Mesenteric fat pad (tissue), 1 donor: ENCODE results near the gene TH. TPM values are rescaled to one million over a fixed set of nuclear protein-coding genes. Genes with fewer than 3 reads are reported as not detected.

ENCODE experiments used
- DNase-seq: peaks from one replicate; pipeline ENCODE4 v3.0.0-alpha.2; 2020; ENCODE audit warnings: low spot score
- long read RNA-seq: library from polyadenylated mRNA; unstranded; transcript quantifications from one replicate; pipeline ENCODE4 v2.0.0, GENCODE V29; 2020
- total RNA-seq: library from RNA; stranded (reverse); fragmentation: NEBNext Ultra II Directional; extraction: Animal tissue kit (Norgen Biotek cat#: 25700); gene quantifications from one replicate; pipeline ENCODE4 v1.2.1, GENCODE V29; 2021
- donor health status: DM: yes; HTN: yes; CAD: no.

TH gene
- total RNA-seq: not detected
- long read RNA-seq: 0 reads

DNA sequence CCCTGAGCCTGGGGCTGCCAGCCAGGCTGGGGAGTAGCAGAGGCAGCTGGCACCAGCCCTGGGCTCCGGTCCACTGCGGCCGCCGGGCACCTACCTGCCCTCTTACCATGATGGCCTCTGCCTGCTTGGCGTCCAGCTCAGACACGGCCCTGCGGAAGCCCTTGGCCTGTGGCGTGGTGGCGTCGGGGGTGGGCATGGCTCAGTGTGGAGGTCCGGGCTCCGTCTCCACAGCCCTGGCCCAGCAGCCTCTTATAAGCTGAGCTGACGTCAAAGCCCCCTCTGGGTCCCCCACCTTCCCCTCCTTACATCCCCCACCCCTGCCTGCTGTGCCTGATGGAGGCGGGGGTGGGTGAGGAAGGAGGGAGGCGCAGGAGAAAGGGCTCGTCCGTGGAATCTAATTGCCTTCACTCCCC, at the start of gene TH:
TSS of gene TH (minus strand) at position 225 of the 413 bp plus-strand sequence. CDS start at position 196, 29 bp downstream.
- DNase-seq: no peak

DNA sequence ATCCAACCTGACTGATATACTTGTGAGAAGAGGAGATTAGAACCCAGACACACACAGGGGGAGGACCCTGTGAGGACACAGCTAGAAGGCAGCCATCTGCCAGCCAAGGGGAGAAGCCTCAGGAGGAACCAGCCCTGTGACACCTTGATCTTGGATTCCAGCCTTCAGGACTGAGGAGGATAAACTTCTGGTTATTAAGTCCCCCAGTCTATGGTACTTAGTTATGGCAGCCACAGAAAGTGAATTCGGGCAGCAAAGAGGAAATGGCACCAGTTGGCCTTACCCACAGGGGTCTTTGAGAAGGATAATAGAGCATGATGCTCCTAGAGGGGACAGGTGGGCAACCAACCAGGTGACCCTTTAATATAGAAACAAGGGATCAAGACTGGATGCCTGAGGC, 49.4 kb upstream of the TH start:
- DNase-seq: no peak

DNA sequence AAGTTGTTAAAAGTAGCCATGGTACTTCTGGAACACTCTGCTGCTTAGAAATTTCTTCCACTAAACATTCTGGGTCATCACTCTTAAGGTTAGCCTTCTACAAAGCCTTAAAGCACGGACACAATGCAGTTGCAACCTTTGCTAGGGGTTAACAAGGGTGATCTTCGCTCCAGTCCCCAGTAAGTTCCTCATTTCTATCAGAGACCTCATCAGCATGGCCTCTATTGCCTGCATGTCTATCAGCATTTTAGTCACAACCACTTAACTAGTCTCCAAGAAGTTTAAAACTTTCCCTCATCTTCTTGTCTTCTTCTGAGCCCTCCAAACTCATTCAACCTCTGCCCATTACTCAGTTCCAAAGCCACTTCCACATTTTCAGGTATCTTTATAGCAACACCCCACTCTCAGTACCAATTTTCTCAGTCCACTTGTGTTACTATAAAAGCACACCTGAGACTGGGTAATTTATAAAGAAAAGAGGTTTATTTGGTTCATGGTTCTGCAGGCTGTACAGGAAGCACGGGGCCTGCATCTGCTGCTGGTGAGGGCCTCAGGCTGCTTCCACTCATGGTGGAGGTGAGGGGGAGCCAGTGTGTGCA, 48.7 kb upstream of the TH start:
- no peak for DNase-seq

DNA sequence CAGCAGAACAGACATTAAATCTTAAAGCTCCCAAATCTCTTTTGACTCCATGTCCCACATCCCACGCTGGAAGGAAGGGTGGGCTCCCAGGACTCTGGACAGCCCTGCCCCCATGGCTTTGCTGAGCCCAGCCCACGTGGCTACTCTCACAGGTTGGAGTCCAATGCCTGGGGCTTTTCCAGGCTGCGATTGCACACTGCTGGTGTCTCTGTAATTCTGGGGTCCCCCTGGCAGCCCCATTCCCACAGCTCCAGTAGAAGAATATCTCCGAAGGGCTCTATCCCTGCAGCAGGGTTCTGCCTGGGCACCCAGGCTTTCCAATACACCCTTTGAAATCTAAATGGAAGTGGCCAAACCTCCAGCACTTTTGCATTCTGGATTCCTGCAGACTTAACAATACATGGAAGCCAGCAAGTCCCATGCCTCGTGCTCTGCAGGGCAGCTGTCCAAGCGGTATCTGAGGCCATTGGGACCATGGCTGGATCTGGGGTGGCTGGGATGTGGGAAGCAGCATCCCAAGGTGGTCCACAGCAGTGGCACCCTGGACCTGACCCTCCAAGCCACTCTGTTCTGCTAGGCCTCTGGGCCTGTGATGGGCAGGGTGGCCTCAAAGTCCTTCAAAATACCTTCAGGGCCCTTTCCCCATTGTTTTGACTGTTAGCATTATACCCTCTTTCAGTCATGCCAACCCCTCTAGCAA, 47.9 kb upstream of the TH start:
- peak; percentile 77 for DNase-seq

DNA sequence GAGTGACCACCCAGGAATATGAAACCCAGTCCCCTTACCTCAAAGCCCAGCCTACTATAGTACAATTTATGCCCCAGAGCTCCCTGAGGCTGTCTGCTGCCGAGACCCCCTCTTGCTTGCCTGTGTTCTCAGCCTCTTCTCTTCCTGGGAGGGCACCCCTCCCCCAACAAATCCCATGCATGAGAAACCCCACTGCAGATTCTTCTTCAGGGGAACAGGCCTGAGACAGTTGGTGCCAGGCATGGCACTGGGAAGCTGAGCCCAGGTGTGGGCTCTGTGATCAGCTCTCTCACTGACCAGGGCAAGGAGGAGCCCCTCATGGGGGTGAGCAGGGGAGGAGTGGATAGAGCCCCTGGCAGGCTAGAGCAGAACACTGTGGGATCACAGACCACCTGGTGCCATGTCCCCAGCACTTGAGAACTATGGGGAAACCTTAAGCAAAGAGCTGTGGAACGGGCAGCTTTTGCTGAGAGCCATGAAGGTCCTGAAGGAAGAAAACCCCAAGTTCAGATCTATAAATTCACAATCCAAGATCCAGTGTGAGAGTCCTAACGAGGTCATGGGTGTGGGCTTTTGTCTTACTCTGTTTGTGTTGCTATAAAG, 46.5 kb upstream of the TH start:
- peak; percentile 55 for DNase-seq

DNA sequence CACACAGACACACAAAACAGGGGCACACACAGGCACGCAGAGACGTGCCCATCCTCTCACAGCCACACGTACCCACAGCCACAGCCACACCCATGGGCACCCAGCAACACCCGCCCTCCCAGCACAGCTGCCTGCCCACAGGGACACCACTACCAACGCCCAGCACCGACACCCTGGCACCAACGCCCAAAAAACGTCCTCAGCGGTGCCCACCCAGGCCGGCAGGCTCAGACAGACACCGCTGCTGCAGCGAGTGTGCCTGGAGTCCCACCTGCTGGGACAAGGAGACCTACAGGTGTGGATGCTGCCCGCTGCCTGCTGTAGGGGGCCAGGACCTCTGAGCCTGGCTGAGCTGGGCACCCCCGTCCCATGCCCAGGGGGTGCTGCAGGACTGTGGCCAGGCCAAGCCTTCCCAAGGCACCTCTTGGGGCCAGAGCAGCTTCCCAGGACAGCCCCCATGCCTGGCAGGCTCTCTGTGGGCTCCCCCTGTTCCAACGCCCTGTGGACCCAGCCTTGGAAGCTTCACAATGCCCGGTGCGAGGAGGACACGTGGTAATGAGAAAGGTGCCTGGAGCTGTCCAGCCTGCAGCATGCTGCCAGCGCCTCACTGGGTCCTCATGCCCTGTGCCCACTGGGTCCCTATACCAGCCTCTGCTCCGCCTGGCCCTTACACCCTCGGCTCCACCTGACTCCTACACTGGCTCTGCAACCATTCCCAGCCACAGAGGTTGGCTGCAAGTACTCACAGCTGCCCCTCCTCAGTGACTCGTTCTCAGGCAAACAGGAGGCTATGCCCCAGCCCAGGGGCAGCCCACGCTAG, 45.8 kb upstream of the TH start:
- DNase-seq: peak; percentile 65

DNA sequence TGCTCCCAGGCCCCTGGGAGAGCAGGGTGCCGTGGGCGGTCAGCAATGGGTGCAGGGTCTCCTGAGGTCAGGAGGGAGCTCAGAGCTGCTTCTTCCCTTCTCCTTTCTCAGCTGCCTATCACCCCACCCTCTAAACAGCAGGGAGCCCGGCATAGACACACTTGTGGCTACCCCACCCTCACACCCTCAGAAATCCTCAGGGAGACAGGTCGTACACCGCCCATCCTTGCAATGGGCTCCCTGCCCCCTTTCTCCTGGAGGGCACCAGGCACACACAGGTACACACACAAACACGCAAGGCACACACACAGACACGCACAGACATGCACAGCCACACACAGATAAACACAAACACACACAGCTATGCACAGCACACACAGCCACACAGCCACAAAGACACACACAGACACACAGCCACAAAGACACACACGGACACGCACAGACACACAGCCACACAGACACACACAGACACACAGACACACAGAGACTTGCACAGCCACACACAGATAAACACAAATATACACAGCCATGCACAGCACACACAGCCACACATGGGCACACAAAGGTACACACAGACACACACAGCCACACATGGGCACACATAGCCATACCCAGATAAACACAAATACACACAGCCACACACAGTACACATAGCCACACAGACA, 44.9 kb upstream of the TH start:
- DNase-seq: peak; percentile 82

DNA sequence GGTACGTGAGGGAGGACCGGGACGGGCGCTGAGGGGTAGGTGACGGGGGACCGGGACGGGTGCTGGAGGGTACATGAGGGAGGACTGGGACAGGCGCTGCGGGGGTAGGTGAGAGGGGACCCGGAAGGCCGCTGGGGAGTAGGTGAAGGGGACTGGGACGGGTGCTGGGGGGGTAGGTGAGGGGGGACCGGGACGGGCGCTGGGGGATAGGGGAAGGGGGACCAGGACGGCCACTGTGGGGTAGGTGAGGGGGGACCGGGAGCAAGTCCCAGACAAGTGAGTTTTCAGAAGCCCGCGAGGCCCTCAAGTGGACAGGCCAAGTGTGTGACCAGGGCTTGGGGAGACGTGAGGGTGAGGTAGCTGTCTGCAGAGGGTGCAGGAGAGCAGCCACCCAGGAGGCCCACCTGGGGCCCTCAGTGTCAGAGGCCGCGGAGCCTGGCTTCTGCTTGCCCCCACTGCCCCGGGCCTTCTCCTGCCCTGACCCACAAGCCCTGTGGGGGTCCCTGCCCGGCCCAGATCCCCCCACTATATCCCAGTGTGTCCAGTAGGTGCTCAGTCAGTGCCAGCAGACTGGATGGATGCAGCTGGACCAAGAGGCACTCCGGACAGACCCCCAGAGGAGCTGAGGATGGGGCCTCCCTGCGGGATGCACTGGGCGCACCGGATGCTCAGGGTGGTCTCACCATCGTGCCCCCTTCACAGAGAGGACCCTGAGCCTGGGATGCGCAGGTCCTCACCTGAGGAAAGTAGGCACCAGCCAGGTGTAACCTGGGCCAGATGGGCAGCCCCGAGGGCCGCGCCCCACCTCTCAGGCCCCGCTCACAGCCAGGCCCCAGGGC, 44.2 kb upstream of the TH start:
- DNase-seq: peak; percentile 74

DNA sequence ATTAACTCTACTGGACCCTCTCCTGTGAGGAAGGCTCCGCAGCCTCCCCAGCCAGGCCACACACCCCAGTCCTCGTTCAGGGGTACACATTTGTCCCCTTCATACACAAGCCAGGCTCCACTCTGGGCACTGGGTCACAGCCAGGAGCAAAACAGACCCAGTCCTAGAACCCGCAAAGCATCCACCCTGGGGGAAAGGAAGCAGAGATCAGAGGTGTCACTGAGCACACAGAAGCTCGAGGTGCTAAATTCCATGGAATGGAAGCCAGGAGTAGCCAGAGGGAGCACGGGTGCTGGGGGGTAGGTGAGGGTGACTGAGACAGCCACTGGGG, 43.6 kb upstream of the TH start:
- DNase-seq: no peak

DNA sequence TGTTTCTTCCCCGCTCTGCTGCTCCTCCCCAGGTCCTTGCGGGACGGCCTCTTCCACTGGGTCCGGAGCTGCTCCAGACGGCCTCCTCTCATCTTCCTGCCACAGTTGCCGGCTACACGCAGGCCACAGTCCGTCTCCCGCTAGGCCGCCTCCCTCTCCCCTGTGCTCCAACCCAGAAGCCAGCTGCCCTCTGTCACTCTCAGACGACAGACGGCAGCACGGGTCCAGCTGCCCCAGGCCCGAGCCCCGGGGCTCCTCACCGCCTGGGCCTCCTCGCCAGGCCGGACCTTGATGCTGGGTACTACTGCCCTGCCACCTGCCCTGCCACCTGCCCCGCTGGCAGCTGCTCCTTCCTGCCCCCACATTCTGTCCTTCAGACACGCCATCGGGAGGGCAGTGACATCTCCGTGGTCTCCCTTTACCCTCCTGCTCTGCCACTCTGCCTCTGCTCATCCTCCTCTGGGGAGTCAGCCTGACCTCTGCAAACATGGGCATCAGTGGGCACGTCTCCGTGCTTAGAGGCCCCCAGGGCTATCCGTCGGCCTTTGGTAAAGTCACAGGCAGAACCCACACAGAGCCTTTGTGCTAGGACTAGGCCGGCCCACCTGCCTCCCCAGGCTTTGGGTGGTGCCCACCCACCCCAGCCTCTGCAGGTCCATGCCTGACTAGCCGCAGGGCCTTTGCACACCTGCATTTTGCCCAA, 43.1 kb upstream of the TH start:
- peak; percentile 78 for DNase-seq

DNA sequence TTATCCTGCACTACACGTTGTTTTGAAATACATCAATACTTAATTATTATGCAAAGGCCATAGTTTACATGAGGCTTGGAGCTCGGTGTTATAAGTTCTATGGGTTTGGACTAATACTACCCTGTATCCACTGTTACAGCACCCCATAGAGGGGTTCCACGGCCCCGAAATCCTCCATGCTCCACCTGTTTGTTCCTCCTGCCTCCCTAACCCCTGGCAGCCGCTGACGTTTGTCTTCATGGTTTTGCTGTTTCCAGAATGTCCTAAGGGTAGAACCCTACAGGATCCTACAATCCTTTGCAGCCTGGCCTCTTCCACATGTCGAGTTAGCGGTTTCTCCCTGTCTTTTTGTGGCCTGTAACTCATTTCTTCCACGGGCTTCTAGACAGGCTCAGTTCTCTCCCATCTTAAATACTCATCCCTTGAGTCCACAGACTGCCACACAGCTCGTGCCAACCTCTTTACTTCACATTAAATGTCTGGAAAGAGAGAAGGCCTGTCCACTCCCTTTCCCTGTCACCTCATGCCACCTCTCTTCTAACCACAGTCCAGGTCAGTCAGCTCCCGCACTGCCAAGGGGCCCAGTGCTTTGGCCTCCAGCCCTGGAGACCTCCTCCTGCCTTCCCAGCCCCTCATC, 42.4 kb upstream of the TH start:
- DNase-seq: no peak

DNA sequence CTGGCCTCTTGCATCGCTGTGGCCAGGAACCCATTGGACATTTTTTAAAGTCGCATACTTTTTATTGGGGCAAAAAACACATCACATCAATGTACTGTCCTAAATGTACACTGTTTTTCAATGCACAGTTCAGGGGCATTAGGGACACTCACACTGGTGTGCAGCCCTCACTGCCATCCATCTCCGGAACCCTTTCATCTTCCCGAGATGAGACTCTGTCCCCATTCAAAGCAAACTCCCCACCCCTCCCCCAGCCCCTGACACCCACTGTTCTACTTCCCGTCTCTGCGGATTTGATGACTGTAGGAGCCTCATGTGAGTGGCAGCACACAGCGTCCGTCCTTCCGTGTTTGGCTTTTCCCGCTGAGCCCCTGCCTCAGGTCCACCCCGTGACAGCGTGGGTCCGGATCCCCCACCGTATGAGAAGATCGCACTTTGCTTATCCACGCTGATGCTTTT, 41.8 kb upstream of the TH start:
- peak; percentile 53 for DNase-seq

DNA sequence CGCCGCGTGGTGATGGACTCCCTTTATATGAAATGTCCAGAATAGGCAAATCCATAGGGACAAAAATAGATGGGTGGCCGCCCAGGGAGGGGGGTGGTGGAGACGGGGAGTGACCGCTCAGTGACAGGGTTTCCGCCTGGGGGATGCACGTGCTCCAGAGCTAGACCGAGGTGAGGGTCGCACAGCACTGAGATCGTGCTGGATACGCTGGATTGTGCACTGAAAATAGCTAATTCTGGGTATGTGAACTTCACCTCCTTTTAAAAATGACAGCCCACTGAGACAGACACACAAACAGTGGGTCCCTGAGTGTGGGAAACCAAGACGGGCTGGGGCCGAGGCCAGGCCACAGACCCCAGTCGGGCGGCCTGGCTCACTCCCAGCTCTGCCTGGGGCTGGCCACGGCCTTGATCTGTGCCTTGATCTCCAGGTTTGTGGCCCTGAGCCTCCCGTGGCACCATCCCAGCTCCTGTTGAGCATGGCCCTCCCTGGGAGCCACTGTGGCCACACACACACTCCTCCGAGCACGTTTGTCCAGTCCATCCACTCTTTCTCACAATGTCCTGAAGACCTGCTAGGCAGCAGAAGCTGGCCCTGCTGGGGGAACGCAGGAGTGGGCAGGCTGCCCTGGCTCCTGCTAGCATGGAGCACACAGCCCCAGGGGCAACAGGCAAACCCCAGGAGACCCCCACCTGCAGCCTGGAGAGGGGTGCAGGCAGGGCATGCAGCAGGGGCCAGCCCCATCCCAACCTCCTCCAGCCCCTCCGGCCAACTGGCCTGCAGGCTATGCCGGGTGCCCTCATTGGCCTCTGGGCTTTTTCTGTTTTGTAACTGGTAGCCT, 41.0 kb upstream of the TH start:
- DNase-seq: peak; percentile 82

DNA sequence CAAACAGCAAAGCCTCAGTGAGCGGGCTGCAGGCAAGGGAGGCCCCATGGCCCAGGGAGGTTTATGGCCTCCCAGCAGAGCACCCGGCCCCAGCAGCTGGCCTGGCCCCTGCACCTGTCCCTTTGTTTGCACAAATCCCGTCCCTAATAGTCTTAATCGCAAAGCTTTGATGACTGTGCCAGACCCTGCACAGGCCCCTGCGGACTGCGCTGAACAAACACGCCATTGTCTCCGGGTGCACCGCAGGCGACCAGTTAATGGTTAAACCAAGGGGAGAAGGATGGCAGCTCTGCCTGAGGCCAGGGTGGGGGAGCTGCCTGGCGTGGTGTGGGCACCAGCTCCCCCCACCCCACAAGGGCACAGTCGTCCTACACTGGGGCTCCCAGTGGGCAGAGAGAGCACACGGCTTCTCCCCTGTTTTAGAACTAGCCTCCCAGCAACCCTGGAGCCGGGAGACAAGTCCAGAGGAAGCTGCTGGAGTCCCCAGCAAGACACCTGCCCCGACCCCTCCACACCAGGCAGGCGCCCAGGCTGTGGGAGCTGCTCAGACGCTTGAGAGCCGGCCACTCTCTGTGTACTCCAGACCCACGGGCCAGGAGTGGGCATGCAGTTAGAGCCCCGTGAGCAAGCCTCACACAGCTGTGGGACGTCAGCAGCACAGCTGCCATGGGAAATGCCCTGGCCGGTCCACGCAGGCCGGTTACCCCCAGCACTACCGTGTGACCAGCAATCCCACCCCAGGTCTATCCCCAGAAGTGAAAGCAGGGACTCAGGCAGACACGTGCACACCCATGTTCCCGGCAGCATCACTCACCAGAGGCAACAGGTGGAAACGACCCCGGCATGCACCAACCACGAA, 39.7 kb upstream of the TH start:
- DNase-seq: peak; percentile 41

DNA sequence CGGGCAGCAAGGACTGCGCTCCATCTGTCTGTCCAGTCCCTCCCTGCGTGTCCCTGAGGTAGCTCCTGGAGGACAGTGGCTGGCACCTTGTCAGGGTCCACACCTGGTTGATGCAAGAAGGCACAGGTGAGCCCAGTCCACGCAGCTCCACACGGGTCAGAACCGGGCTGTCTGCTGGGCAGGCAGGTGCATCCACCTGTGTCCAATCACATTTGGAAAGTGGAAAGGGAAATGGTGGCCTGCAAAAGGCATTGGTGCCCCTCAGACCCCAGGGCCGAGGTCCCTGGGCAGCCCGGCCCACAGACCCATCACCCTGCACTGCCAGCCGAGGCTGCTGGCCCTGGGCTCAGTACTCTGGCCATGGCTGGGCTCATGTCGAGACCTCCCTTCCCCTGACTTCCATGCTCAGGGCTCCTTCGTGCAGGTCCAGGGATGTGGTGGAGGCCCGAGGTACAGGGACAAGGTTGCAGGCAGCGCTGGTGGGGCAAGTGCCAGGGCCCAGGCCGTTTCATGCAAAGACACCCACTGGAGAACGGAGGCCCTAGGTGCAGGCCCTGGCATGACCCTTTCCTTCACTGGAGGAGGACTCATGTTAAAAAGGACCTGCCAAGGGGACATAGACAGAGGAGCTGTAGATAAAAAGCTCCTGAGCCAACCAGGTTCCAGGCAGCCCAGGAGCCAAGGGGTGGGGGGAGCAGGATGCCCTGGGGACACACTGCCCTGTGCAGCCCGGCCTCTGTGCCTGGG, 38.9 kb upstream of the TH start:
- DNase-seq: peak; percentile 86

DNA sequence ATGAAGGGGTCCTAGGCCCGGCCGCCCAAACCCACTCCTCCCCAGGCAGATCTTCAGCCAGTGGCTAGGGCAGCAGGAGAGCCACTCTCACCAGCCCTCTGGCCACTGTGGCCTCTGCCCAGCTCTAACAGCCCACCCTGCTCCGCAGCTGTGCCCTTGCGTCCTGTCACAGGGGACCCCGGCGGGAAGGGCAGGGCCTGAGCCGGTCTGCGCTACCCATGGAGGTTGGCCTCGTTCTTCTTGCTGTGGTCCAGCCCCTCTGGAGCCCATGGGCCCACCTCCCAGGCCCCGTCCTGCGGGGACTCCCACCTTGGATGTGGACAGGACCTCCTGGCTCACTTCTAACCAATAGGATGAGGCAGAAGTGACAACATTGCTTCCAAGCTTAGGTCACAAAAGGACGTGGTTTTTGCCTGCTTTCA, 38.3 kb upstream of the TH start:
- DNase-seq: peak; percentile 88

DNA sequence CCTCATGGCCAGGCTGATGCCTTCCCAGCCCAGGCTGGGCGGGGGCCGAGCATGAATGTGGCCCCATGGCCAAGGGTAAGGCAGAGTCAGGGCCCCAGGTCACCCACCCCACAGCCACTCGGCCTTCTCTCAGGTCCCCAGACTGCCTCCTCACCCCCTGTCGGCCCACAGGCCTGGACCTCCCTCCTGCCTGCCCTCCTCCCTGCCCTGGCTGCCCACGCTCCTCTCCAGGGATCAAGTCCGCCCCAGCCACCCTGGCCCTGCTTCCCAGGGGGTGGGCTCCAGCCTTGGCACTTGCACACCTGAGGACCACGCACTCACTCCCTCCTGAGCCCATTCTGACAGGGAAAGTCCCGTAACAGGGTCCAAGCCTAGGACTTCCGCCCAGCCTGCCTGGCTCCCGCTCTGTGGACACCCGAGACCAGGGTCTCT, 37.8 kb upstream of the TH start:
- peak; percentile 85 for DNase-seq
